IPS-18a (cell line): ENCODE data around the gene EIF4E.
A peak's percentile ranks its signal among the peaks of the same experiment; 100 is the strongest.

ENCODE experiments used
- H3K27ac ChIP-seq: one replicate; pipeline ENCODE4 v1.5.1; 2013; ENCODE audit warnings: low read length
- H3K27me3 ChIP-seq: one replicate; pipeline ENCODE4 v1.6.1; 2013; ENCODE audit warnings: mild to moderate bottlenecking, low read length; ENCODE audit not compliant: control insufficient read depth, insufficient read depth
- H3K36me3 ChIP-seq: one replicate; pipeline ENCODE4 v1.6.1; 2013; ENCODE audit warnings: low read depth, low read length; ENCODE audit not compliant: control insufficient read depth
- H3K4me1 ChIP-seq: one replicate; pipeline ENCODE4 v1.6.1; 2013; ENCODE audit warnings: low read depth, low read length; ENCODE audit not compliant: control insufficient read depth
- H3K4me3 ChIP-seq: one replicate; pipeline ENCODE4 v1.5.1; 2013; ENCODE audit warnings: low read length
- H3K9ac ChIP-seq: one replicate; pipeline ENCODE4 v1.6.1; 2013; ENCODE audit warnings: mild to moderate bottlenecking, low read length, moderate library complexity
- H3K9me3 ChIP-seq: one replicate; pipeline ENCODE4 v1.6.1; 2013; ENCODE audit warnings: low read depth, low read length; ENCODE audit not compliant: control insufficient read depth

The EIF4E gene

GRCh38 chr4:98928505-98929340, at the start of gene EIF4E:
Gene EIF4E (minus strand): TSS chr4:98929133. CDS start chr4:98929112, 21 bp downstream.
- H3K36me3 ChIP-seq = peaks cover 9% of the 10 kb centered on the region
- H3K4me1 ChIP-seq = peaks cover 14% of the 10 kb centered on the region
- H3K9me3 ChIP-seq = peaks cover 13% of the 10 kb centered on the region

GRCh38 chr4:98977557-98977956, 48.6 kb upstream of the EIF4E start:
- H3K9ac ChIP-seq = no peak overlapping the region
- no peaks in the 10 kb centered on the region for H3K4me1 ChIP-seq
- H3K27ac ChIP-seq = no peak overlapping the region
- H3K4me3 ChIP-seq = no peak overlapping the region
- no peaks in the 10 kb centered on the region for H3K9me3 ChIP-seq
- H3K36me3 ChIP-seq = no peaks in the 10 kb centered on the region
- H3K27me3 ChIP-seq = no peaks in the 10 kb centered on the region

More at GRCh38 chr4:98928505-98929340, at the start of gene EIF4E:
- H3K27ac ChIP-seq = peak within 1 kb of the TSS; percentile 92
- no peaks in the 10 kb centered on the region for H3K27me3 ChIP-seq
- H3K4me3 ChIP-seq = peak within 1 kb of the TSS; percentile 93
- peak within 1 kb of the TSS; percentile 97 for H3K9ac ChIP-seq

GRCh38 chr4:98976716-98977115, 47.8 kb upstream of the EIF4E start:
- Histone ChIP-seq H3K4me1 (no peaks in the 10 kb centered on the region), H3K27ac (no peak overlapping the region), H3K9ac (no peak overlapping the region), H3K36me3 (no peaks in the 10 kb centered on the region), H3K4me3 (no peak overlapping the region), H3K9me3 (no peaks in the 10 kb centered on the region), H3K27me3 (no peaks in the 10 kb centered on the region)

- H3K4me3 ChIP-seq = no peak overlapping the region
- no peak overlapping the region for H3K9ac ChIP-seq
- no peaks in the 10 kb centered on the region for H3K4me1 ChIP-seq
- H3K27ac ChIP-seq = no peak overlapping the region
- no peaks in the 10 kb centered on the region for H3K27me3 ChIP-seq
- H3K9me3 ChIP-seq = no peaks in the 10 kb centered on the region
- H3K36me3 ChIP-seq = no peaks in the 10 kb centered on the region
Observed at GRCh38 chr4:98969878-98970785, 41.2 kb upstream of the EIF4E start.

GRCh38 chr4:98967786-98968329, 38.9 kb upstream of the EIF4E start:
- H3K4me3 ChIP-seq = no peak overlapping the region
- no peaks in the 10 kb centered on the region for H3K27me3 ChIP-seq
- no peaks in the 10 kb centered on the region for H3K4me1 ChIP-seq
- H3K36me3 ChIP-seq = no peaks in the 10 kb centered on the region
- H3K9ac ChIP-seq = no peak overlapping the region
- H3K27ac ChIP-seq = no peak overlapping the region
- no peaks in the 10 kb centered on the region for H3K9me3 ChIP-seq

GRCh38 chr4:98966926-98967325, 38.0 kb upstream of the EIF4E start:
- Histone ChIP-seq H3K27ac (no peak overlapping the region), H3K36me3 (no peaks in the 10 kb centered on the region), H3K4me3 (no peak overlapping the region), H3K9ac (no peak overlapping the region), H3K4me1 (no peaks in the 10 kb centered on the region), H3K9me3 (no peaks in the 10 kb centered on the region), H3K27me3 (no peaks in the 10 kb centered on the region)

- no peak overlapping the region for H3K27ac ChIP-seq
Observed at GRCh38 chr4:98963538-98964433, 34.9 kb upstream of the EIF4E start.

GRCh38 chr4:98961770-98962169, 32.8 kb upstream of the EIF4E start:
- Histone ChIP-seq H3K9me3 (no peaks in the 10 kb centered on the region), H3K4me3 (no peak overlapping the region), H3K27ac (no peak overlapping the region), H3K27me3 (no peaks in the 10 kb centered on the region), H3K36me3 (no peaks in the 10 kb centered on the region), H3K4me1 (no peaks in the 10 kb centered on the region), H3K9ac (no peak overlapping the region)

More at GRCh38 chr4:98963538-98964433, 34.9 kb upstream of the EIF4E start:
- H3K27me3 ChIP-seq = no peaks in the 10 kb centered on the region
- H3K4me1 ChIP-seq = no peaks in the 10 kb centered on the region
- no peaks in the 10 kb centered on the region for H3K9me3 ChIP-seq
- H3K9ac ChIP-seq = no peak overlapping the region
- no peaks in the 10 kb centered on the region for H3K36me3 ChIP-seq
- H3K4me3 ChIP-seq = no peak overlapping the region

- no peaks in the 10 kb centered on the region for H3K27me3 ChIP-seq
- no peaks in the 10 kb centered on the region for H3K4me1 ChIP-seq
- H3K4me3 ChIP-seq = no peak overlapping the region
- no peaks in the 10 kb centered on the region for H3K36me3 ChIP-seq
- H3K27ac ChIP-seq = no peak overlapping the region
- H3K9me3 ChIP-seq = no peaks in the 10 kb centered on the region
- no peak overlapping the region for H3K9ac ChIP-seq
Observed at GRCh38 chr4:98959411-98959810, 30.5 kb upstream of the EIF4E start.

GRCh38 chr4:98958065-98958464, 29.1 kb upstream of the EIF4E start:
- Histone ChIP-seq H3K27ac (no peak overlapping the region), H3K9ac (no peak overlapping the region), H3K36me3 (no peaks in the 10 kb centered on the region), H3K4me3 (no peak overlapping the region), H3K27me3 (no peaks in the 10 kb centered on the region), H3K9me3 (no peaks in the 10 kb centered on the region), H3K4me1 (no peaks in the 10 kb centered on the region)
